ENCODE results near the gene RPS27. TPM values are rescaled to one million over a fixed set of nuclear protein-coding genes. Genes with fewer than 3 reads are reported as not detected.
A peak's percentile ranks its signal among the peaks of the same experiment; 100 is the strongest.

The RPS27 gene
- polyA plus RNA-seq, 1 of the 3 experiments (the other 2 are of a cell fraction), result 7,060 TPM

- Histone ChIP-seq H4K20me1 (ENCODE audit: insufficient read depth) (peaks cover 15% of the 10 kb centered on the region), H3K36me3 (replicated peaks in 1 of 2; ENCODE audit: control insufficient read depth in 1 of 2, insufficient read depth in 2 of 2, low read length in 1 of 2) (peaks cover 12 to 15% of the 10 kb centered on the region in 2 experiments), H3K9ac (no peak overlapping the region), H3K4me3 (ENCODE audit: low read depth in 2 of 2, low read length in 1 of 2) (peak overlapping the region; percentile 77 to 91; a peak in 3 of 4 replicates), H2AFZ (ENCODE audit: low read depth) (no peak overlapping the region), H3K9me3 (no peaks in the 10 kb centered on the region), H3K4me1 (ENCODE audit: control insufficient read depth in 1 of 2, insufficient read depth in 2 of 2, low read depth in 1 of 2, low read length in 1 of 2) (peaks cover 5 to 47% of the 10 kb centered on the region in 2 experiments; a peak in 3 of 4 replicates), H3K4me2 (peak overlapping the region; percentile 93), H3K79me2 (ENCODE audit: insufficient read depth) (peaks cover 68% of the 10 kb centered on the region), H3K9me2 (no peaks in the 10 kb centered on the region), H3K27me3 (ENCODE audit: insufficient read depth) (no peaks in the 10 kb centered on the region), H3K27ac (ENCODE audit: low read depth in 2 of 2, low read length in 1 of 2) (no peak overlapping the region; a peak in 1 of 4 replicates), H3F3A (replicated peaks; ENCODE audit: insufficient read depth) (peaks cover 20% of the 10 kb centered on the region)
- TF ChIP-seq, protein P1, sequence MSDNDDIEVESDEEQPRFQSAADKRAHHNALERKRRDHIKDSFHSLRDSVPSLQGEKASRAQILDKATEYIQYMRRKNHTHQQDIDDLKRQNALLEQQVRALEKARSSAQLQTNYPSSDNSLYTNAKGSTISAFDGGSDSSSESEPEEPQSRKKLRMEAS (IDR thresholded peaks at IDR 0.05; ENCODE audit: low read depth), result no peak
- TF ChIP-seq CHD2 (IDR thresholded peaks at IDR 0.05; ENCODE audit: low read length, partially characterized antibody), result no peak
- no peak for TF ChIP-seq MXI1 (IDR thresholded peaks at IDR 0.05; ENCODE audit: low read depth, low read length)
- TF ChIP-seq, protein P2, sequence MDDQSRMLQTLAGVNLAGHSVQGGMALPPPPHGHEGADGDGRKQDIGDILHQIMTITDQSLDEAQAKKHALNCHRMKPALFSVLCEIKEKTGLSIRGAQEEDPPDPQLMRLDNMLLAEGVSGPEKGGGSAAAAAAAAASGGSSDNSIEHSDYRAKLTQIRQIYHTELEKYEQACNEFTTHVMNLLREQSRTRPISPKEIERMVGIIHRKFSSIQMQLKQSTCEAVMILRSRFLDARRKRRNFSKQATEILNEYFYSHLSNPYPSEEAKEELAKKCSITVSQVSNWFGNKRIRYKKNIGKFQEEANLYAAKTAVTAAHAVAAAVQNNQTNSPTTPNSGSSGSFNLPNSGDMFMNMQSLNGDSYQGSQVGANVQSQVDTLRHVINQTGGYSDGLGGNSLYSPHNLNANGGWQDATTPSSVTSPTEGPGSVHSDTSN (IDR thresholded peaks at IDR 0.05), result no peak
- no peak for TF ChIP-seq FOSL2 (IDR thresholded peaks at IDR 0.05; ENCODE audit: borderline replicate concordance, low read depth)
- TF ChIP-seq RAD21 (IDR thresholded peaks at IDR 0.05; ENCODE audit: low read length), result no peak
- TF ChIP-seq RXRA (IDR thresholded peaks at IDR 0.05; ENCODE audit: borderline replicate concordance, low read depth), result no peak
- TF ChIP-seq YY1 (IDR thresholded peaks at IDR 0.05; ENCODE audit: low read depth), result no peak
- TF ChIP-seq POLR2AphosphoS5 (IDR thresholded peaks at IDR 0.05; ENCODE audit: low read depth, low read length), result no peak
- no peak for DNase-seq
- CTCF ChIA-PET, result interaction anchor here (8.6 kb wide), 1 partner anchor 25 kb away, joined by 50 read pairs; the partner anchor contains the start of gene RAB13
- WGBS (ENCODE audit: low lambda C conversion rate), result 87% methylated on average over 4 of the region's 4 CpGs
- POLR2A ChIA-PET, result interaction anchor here (1.8 to 3.4 kb wide), 2 partner anchors 29 to 39 kb away, joined by 3 to 20 read pairs; partner anchors contain the start of genes GATAD2B and RPS27
Observed at GRCh38 chr1:153961421-153961820, 29.1 kb upstream of the RPS27 start.

- Histone ChIP-seq H3K4me3 (ENCODE audit: low read depth in 2 of 2, low read length in 1 of 2) (peak overlapping the region; percentile 77 to 91), H2AFZ (ENCODE audit: low read depth) (peak overlapping the region; percentile 86), H3K79me2 (ENCODE audit: insufficient read depth) (peaks cover 59% of the 10 kb centered on the region), H3K27me3 (ENCODE audit: insufficient read depth) (no peaks in the 10 kb centered on the region), H3K4me1 (ENCODE audit: control insufficient read depth in 1 of 2, insufficient read depth in 2 of 2, low read depth in 1 of 2, low read length in 1 of 2) (peaks cover 0 to 38% of the 10 kb centered on the region in 2 experiments; a peak in 2 of 4 replicates), H4K20me1 (ENCODE audit: insufficient read depth) (peaks cover 5% of the 10 kb centered on the region; the same call in 1 of the 2 replicates), H3K9ac (peak overlapping the region; percentile 81), H3K36me3 (replicated peaks in 1 of 2; ENCODE audit: control insufficient read depth in 1 of 2, insufficient read depth in 2 of 2, low read length in 1 of 2) (peaks cover 12 to 15% of the 10 kb centered on the region in 2 experiments), H3F3A (replicated peaks; ENCODE audit: insufficient read depth) (peaks cover 27% of the 10 kb centered on the region), H3K27ac (ENCODE audit: low read depth in 2 of 2, low read length in 1 of 2) (peak overlapping the region; percentile 70 to 94), H3K4me2 (peak overlapping the region; percentile 93), H3K9me3 (no peaks in the 10 kb centered on the region), H3K9me2 (no peaks in the 10 kb centered on the region)
- WGBS (ENCODE audit: low lambda C conversion rate), result 29% methylated on average over 12 of the region's 16 CpGs
- TF ChIP-seq MXI1 (IDR thresholded peaks at IDR 0.05; ENCODE audit: low read depth, low read length) (peak; percentile 45; the same call in 1 of the 2 replicates), GATA2 (CRISPR knock-in tag; IDR thresholded peaks at IDR 0.05) (no peak), FOXM1 (IDR thresholded peaks at IDR 0.05; ENCODE audit: low read depth) (no peak), JUND (IDR thresholded peaks at IDR 0.05) (0 out of 2 replicates have a peak, but pooled peaks have one; percentile 9), TAF1 (IDR thresholded peaks at IDR 0.05; ENCODE audit: borderline replicate concordance, low read depth, low read length) (no peak), FOSL2 (IDR thresholded peaks at IDR 0.05; ENCODE audit: borderline replicate concordance, low read depth) (peak; percentile 60; the same call in 1 of the 2 replicates), SIN3A (IDR thresholded peaks at IDR 0.05; ENCODE audit: borderline replicate concordance, low read depth, low read length) (no peak), CTCF (IDR thresholded peaks at IDR 0.05) (peak; percentile 10; the same call in 1 of the 2 replicates), USF1 (IDR thresholded peaks at IDR 0.05; ENCODE audit: borderline replicate concordance, low read depth) (peak; percentile 40; the same call in 1 of the 2 replicates)
- no peak for DNase-seq
- CTCF ChIA-PET, result interaction anchor here (1.0 to 8.6 kb wide), 6 partner anchors 15 to 165 kb away, joined by 3 to 50 read pairs (median 6); partner anchors contain the start of genes DENND4B, JTB and RAB13
- POLR2A ChIA-PET, result interaction anchor here (1.0 to 3.4 kb wide), 8 partner anchors 9 to 179 kb away, joined by 4 to 20 read pairs (median 6); partner anchors contain the start of genes JTB and RPS27
Observed at GRCh38 chr1:153962088-153963029, 28.2 kb upstream of the RPS27 start.
